Measurements from ENCODE around the gene MVP. TPM values are rescaled to one million over a fixed set of nuclear protein-coding genes. Genes with fewer than 3 reads are reported as not detected.
A peak's percentile ranks its signal among the peaks of the same experiment; 100 is the strongest.

MVP gene
- total RNA-seq, 4 donors from 2014 or later = 101 to 156 (median 123) TPM

DNA sequence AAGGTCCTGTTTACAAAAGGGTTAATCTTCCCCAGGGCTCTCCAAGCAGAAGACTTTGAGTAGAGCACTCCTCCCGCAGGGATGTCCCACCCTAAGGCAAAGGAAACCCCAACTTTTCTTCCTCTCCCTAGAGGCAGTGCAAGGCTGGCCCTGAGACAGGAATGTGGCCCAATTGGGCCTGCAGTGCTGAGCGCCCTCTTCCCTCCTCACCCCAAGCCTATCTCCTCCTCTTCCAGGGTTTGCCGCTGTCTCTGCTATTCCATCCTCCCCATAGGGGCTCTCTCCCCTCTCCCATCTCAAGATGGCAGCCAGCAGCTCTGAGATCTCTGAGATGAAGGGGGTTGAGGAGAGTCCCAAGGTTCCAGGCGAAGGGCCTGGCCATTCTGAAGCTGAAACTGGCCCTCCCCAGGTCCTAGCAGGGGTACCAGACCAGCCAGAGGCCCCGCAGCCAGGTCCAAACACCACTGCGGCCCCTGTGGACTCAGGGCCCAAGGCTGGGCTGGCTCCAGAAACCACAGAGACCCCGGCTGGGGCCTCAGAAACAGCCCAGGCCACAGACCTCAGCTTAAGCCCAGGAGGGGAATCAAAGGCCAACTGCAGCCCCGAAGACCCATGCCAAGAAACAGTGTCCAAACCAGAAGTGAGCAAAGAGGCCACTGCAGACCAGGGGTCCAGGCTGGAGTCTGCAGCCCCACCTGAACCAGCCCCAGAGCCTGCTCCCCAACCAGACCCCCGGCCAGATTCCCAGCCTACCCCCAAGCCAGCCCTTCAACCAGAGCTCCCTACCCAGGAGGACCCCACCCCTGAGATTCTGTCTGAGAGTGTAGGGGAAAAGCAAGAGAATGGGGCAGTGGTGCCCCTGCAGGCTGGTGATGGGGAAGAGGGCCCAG lies 7.3 kb upstream of the MVP start:
- peaks cover 0 to 28% (median 22%) of the 10 kb centered on the region in 4 donors for H3K36me3 ChIP-seq
- H3K4me3 ChIP-seq = peak overlapping the region; percentile 73 to 78 (median 74)
- H3K27me3 ChIP-seq = no peaks in the 10 kb centered on the region
- TF ChIP-seq EP300 (IDR thresholded peaks at IDR 0.05) = no peak
- TF ChIP-seq, protein P1, sequence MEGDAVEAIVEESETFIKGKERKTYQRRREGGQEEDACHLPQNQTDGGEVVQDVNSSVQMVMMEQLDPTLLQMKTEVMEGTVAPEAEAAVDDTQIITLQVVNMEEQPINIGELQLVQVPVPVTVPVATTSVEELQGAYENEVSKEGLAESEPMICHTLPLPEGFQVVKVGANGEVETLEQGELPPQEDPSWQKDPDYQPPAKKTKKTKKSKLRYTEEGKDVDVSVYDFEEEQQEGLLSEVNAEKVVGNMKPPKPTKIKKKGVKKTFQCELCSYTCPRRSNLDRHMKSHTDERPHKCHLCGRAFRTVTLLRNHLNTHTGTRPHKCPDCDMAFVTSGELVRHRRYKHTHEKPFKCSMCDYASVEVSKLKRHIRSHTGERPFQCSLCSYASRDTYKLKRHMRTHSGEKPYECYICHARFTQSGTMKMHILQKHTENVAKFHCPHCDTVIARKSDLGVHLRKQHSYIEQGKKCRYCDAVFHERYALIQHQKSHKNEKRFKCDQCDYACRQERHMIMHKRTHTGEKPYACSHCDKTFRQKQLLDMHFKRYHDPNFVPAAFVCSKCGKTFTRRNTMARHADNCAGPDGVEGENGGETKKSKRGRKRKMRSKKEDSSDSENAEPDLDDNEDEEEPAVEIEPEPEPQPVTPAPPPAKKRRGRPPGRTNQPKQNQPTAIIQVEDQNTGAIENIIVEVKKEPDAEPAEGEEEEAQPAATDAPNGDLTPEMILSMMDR (IDR thresholded peaks at IDR 0.05) = no peak
- no peak for TF ChIP-seq POLR2AphosphoS5 (IDR thresholded peaks at IDR 0.05)
- no peak for TF ChIP-seq POLR2A (IDR thresholded peaks at IDR 0.05; ENCODE audit: low read depth)
- intact Hi-C loops (cut with DNase I) = no loop called here
- peak overlapping the region; percentile 95 to 96 (median 96) for H3K27ac ChIP-seq (replicated peaks in 1 of 4)
- DNase-seq (ENCODE audit: extremely low spot score) = no peak
- peaks cover 77 to 91% (median 88%) of the 10 kb centered on the region in 4 donors for H3K4me1 ChIP-seq
- no peaks in the 10 kb centered on the region for H3K9me3 ChIP-seq
- 41% methylated on average over 6 of the region's 9 CpGs for WGBS

DNA sequence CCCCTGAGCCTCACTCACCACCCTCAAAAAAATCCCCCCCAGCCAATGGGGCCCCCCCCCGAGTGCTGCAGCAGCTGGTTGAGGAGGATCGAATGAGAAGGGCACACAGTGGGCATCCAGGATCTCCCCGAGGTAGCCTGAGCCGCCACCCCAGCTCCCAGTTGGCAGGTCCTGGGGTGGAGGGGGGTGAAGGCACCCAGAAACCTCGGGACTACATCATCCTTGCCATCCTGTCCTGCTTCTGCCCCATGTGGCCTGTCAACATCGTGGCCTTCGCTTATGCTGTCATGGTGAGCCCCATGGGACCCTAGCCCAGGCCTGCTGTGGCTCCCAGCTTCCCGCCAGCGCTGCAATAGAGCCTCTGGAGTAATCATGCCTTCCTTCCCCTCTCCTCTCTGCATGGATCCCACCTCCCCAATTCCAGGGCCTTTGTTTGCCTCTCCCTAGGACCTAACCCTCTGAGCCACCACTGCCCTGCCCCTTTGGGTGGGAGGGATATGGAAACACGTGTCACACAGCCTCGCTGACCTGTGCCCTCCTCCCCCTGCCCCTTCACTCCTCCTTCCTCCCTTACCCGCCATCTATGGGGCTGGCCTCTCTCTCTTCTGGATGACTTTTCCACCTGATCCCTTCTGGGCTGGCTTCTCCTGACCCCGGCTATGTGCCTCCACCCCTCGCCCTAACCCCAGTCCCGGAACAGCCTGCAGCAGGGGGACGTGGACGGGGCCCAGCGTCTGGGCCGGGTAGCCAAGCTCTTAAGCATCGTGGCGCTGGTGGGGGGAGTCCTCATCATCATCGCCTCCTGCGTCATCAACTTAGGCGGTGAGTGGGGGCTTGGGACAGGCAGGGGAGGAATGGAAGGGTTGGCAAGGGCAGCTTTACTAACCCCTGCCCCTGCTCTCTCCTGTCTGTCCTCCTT lies 6.4 kb upstream of the MVP start:
- intact Hi-C loops (cut with DNase I) = no loop called here
- TF ChIP-seq POLR2AphosphoS5 (IDR thresholded peaks at IDR 0.05) = no peak
- TF ChIP-seq, protein P1 (IDR thresholded peaks at IDR 0.05) = no peak
- no peak for TF ChIP-seq POLR2A (IDR thresholded peaks at IDR 0.05; ENCODE audit: low read depth)
- WGBS = 76% methylated on average over 21 of the region's 24 CpGs
- H3K4me1 ChIP-seq = peaks cover 68 to 90% (median 86%) of the 10 kb centered on the region in 4 donors
- no peaks in the 10 kb centered on the region for H3K9me3 ChIP-seq
- peaks cover 0 to 29% (median 24%) of the 10 kb centered on the region in 4 donors for H3K36me3 ChIP-seq
- DNase-seq (ENCODE audit: extremely low spot score) = no peak
- H3K27ac ChIP-seq (replicated peaks in 1 of 4) = peak overlapping the region; percentile 95 to 96 (median 96)
- H3K4me3 ChIP-seq = peak overlapping the region in 1 of 4 donors; percentile 74
- H3K27me3 ChIP-seq = no peaks in the 10 kb centered on the region

DNA sequence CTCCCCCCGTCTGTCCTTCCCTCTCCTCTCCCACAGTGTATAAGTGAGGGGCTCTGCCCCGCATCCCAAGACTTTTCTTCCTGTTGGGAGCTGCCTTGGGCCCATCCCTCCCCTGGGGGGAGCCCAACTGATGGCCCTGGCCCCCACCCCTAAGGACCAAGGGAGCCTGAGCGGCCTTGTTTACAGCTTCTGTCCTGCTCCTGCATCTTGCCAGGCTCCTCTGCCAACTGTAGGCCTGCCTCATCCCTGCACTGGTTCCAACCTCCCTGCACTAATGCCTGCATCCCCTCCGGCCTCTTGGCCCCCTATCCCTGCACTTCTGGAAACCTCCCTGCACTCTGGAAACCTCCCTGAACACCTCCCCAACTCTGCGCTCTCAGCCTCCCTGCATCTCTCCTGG lies 5.7 kb upstream of the MVP start:
- no peaks in the 10 kb centered on the region for H3K9me3 ChIP-seq
- WGBS = 66% methylated on average over 5 of the region's 5 CpGs
- H3K27me3 ChIP-seq = no peaks in the 10 kb centered on the region
- no peak for DNase-seq (ENCODE audit: extremely low spot score)
- TF ChIP-seq POLR2AphosphoS5 (IDR thresholded peaks at IDR 0.05) (no peak), POLR2A (IDR thresholded peaks at IDR 0.05; ENCODE audit: low read depth) (no peak), EP300 (IDR thresholded peaks at IDR 0.05) (no peak)
- TF ChIP-seq, protein P1 (IDR thresholded peaks at IDR 0.05) = no peak
- H3K36me3 ChIP-seq = peaks cover 0 to 27% (median 23%) of the 10 kb centered on the region in 4 donors
- peak overlapping the region in 1 of 4 donors; percentile 69 for H3K4me3 ChIP-seq
- H3K27ac ChIP-seq (replicated peaks in 1 of 4) = peak overlapping the region; percentile 95 to 96 (median 96)
- intact Hi-C loops (cut with DNase I) = no loop called here
- peaks cover 67 to 90% (median 86%) of the 10 kb centered on the region in 4 donors for H3K4me1 ChIP-seq

DNA sequence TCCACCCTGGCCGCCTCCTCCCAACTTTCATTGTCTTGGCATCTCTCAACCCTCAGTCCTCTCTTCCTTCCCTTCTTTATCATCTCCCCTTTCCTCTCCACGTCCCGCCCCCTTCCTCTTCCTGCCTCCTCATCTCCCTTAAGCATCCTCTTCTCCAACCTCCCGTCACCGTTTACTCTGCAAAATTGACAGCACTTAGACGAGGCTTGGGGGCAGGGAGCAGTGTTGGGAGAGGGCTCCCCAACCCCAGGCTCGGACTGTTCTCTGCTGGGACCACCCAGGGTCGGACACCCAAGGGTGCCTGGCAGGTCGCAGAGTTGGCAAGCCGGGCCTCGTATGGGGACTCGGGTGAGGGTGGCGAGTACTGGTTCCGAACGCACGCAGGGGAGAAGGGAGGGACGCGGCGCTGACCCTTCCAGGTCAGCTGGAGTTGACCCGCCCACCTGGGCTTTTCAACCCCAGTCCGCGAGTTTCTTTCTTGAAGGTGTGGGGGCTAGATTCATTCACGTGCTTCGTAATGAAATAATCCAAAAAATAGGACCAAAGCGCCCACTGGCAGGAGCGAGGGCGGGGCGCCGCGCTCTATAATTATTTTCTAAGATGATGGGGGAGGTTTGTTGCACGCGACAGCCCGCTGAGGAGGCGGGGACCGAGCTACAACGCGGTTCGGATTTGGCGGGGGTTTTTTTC lies 5.1 kb upstream of the MVP start:
- WGBS = 6% methylated on average over 37 of the region's 39 CpGs
- Histone ChIP-seq H3K27ac (replicated peaks in 1 of 4) (peak overlapping the region; percentile 95 to 96 (median 96)), H3K9me3 (no peaks in the 10 kb centered on the region), H3K4me3 (peak overlapping the region; percentile 60 to 84 (median 70)), H3K27me3 (no peaks in the 10 kb centered on the region), H3K36me3 (peaks cover 0 to 24% (median 19%) of the 10 kb centered on the region in 4 donors), H3K4me1 (peaks cover 67 to 90% (median 86%) of the 10 kb centered on the region in 4 donors)
- intact Hi-C loops (cut with DNase I) = no loop called here
- DNase-seq (ENCODE audit: extremely low spot score) = no peak
- TF ChIP-seq POLR2A (IDR thresholded peaks at IDR 0.05; ENCODE audit: low read depth) = no peak
- no peak for TF ChIP-seq POLR2AphosphoS5 (IDR thresholded peaks at IDR 0.05)
- TF ChIP-seq EP300 (IDR thresholded peaks at IDR 0.05) = no peak
- TF ChIP-seq, protein P1 (IDR thresholded peaks at IDR 0.05) = no peak
